MCF 10A (cell line): ENCODE data around the gene NFIB. TPM values are rescaled to one million over a fixed set of nuclear protein-coding genes. Genes with fewer than 3 reads are reported as not detected.

Source experiments
- BruUV-seq: library from RNA; stranded (reverse); fragments of 400-500 nt; replicated peaks from 2 replicates; lab custom pipeline; 2021; lab: Mats Ljungman, UMichigan
- CTCF ChIA-PET: fragments of 300-600 bp; sonication (Branson Sonifier 250); formaldehyde crosslinking; extraction: SDS; loops from one replicate; lab custom pipeline; 2021; ENCODE audit warnings: antibody characterized with exemption, inconsistent platforms; lab: Yijun Ruan, JAX
- POLR2A ChIA-PET: fragments of 300-600, 350-650 bp; sonication (Branson Sonifier 250); formaldehyde crosslinking; extraction: SDS; loops from one replicate; lab custom pipeline; 2020; ENCODE audit warnings: antibody characterized with exemption, inconsistent platforms; lab: Yijun Ruan, JAX
- DNase-seq: peaks from one replicate; pipeline ENCODE4 v3.0.0-alpha.2; 2018; ENCODE audit not compliant: unreplicated experiment
- H3K27ac Mint-ChIP-seq: one replicate; pipeline ENCODE4 v1.8.0; 2022; ENCODE audit warnings: mild to moderate bottlenecking, low read depth, mixed read lengths; ENCODE audit not compliant: unreplicated experiment
- H3K27me3 Mint-ChIP-seq: one replicate; pipeline ENCODE4 v1.8.0; 2022; ENCODE audit warnings: mixed read lengths; ENCODE audit not compliant: insufficient read depth, unreplicated experiment
- H3K36me3 Mint-ChIP-seq: one replicate; pipeline ENCODE4 v1.8.0; 2022; ENCODE audit warnings: mild to moderate bottlenecking, moderate library complexity, mixed read lengths; ENCODE audit not compliant: insufficient read depth, unreplicated experiment
- H3K4me1 Mint-ChIP-seq: one replicate; pipeline ENCODE4 v1.8.0; 2022; ENCODE audit warnings: mixed read lengths; ENCODE audit not compliant: insufficient read depth, unreplicated experiment
- H3K4me3 Mint-ChIP-seq: one replicate; pipeline ENCODE4 v1.8.0; 2022; ENCODE audit warnings: mild to moderate bottlenecking, moderate library complexity, mixed read lengths; ENCODE audit not compliant: unreplicated experiment
- H3K9me3 Mint-ChIP-seq: one replicate; pipeline ENCODE4 v1.8.0; 2022; ENCODE audit warnings: mixed read lengths; ENCODE audit not compliant: unreplicated experiment
- CTCF ChIP-seq: fragments of 200-600 bp; IDR thresholded peaks from one replicate; pipeline ENCODE4 v1.8.0; 2022; ENCODE audit warnings: antibody characterized with exemption, mild to moderate bottlenecking; ENCODE audit not compliant: unreplicated experiment
- intact Hi-C: fragments of 100-400 bp; cut with micrococcal nuclease; formaldehyde crosslinking; loops from 2 replicates; pipeline ENCODE4 v1.14.1; 2022
- total RNA-seq: library from RNA; stranded (reverse); gene quantifications from 2 replicates; pipeline ENCODE4 v1.2.3, GENCODE V29; 2022

NFIB gene
- total RNA-seq, 1 experiment from 2014 or later = 70.8 TPM

- CTCF ChIA-PET = interaction anchor here (0.6 to 0.7 kb wide), 2 partner anchors 260 to 667 kb away, joined by 3 read pairs; no protein-coding TSS in a partner anchor
- H3K36me3 Mint-ChIP-seq = peaks cover 80% of the 10 kb centered on the region
- BruUV-seq = no TSS peak
Observed at GRCh38 chr9:14112226-14112625, 201.7 kb downstream of the NFIB start.

GRCh38 chr9:14111696-14112095 lies 202.2 kb downstream of the NFIB start:
- H3K27me3 Mint-ChIP-seq = no peaks in the 10 kb centered on the region
- BruUV-seq = no TSS peak
- H3K4me1 Mint-ChIP-seq = peaks cover 6% of the 10 kb centered on the region
- no peak for TF ChIP-seq CTCF
- intact Hi-C loops = no loop called here
- ChIA-PET POLR2A (interaction anchor here (1.5 kb wide), 1 partner anchor 8 kb away, joined by 3 read pairs; no protein-coding TSS in a partner anchor), CTCF (interaction anchor here (0.6 kb wide), 2 partner anchors 189 to 666 kb away, joined by 3 read pairs; no protein-coding TSS in a partner anchor)
- H3K36me3 Mint-ChIP-seq = peaks cover 77% of the 10 kb centered on the region
- no peak overlapping the region for H3K4me3 Mint-ChIP-seq
- no peak overlapping the region for H3K27ac Mint-ChIP-seq
- H3K9me3 Mint-ChIP-seq = no peaks in the 10 kb centered on the region
- DNase-seq = no peak

More at GRCh38 chr9:14112226-14112625, 201.7 kb downstream of the NFIB start:
- Mint-ChIP-seq H3K4me3 (no peak overlapping the region), H3K27me3 (no peaks in the 10 kb centered on the region), H3K9me3 (no peaks in the 10 kb centered on the region), H3K27ac (no peak overlapping the region), H3K4me1 (peaks cover 6% of the 10 kb centered on the region)
- intact Hi-C loops = no loop called here
- TF ChIP-seq CTCF = no peak
- no peak for DNase-seq
- POLR2A ChIA-PET = interaction anchor here (1.5 kb wide), 1 partner anchor 8 kb away, joined by 3 read pairs; no protein-coding TSS in a partner anchor

GRCh38 chr9:14107977-14108376 lies 206.0 kb downstream of the NFIB start:
- intact Hi-C loops = no loop called here
- H3K36me3 Mint-ChIP-seq = peaks cover 55% of the 10 kb centered on the region
- TF ChIP-seq CTCF = no peak
- H3K9me3 Mint-ChIP-seq = no peaks in the 10 kb centered on the region
- ChIA-PET POLR2A (no interaction called here), CTCF (interaction anchor here (1.0 kb wide), 1 partner anchor 680 kb away, joined by 3 read pairs; no protein-coding TSS in a partner anchor)
- BruUV-seq = no TSS peak
- peaks cover 6% of the 10 kb centered on the region for H3K4me1 Mint-ChIP-seq
- no peak overlapping the region for H3K4me3 Mint-ChIP-seq
- no peaks in the 10 kb centered on the region for H3K27me3 Mint-ChIP-seq
- no peak overlapping the region for H3K27ac Mint-ChIP-seq
- DNase-seq = no peak

GRCh38 chr9:14107495-14107894 lies 206.4 kb downstream of the NFIB start:
- ChIA-PET POLR2A (interaction anchor here (0.6 kb wide), 1 partner anchor 25 kb away, joined by 4 read pairs; no protein-coding TSS in a partner anchor), CTCF (interaction anchor here (1.0 kb wide), 1 partner anchor 680 kb away, joined by 3 read pairs; no protein-coding TSS in a partner anchor)
- no peak for DNase-seq
- no peaks in the 10 kb centered on the region for H3K9me3 Mint-ChIP-seq
- H3K27ac Mint-ChIP-seq = no peak overlapping the region
- H3K4me3 Mint-ChIP-seq = no peak overlapping the region
- H3K27me3 Mint-ChIP-seq = no peaks in the 10 kb centered on the region
- BruUV-seq = no TSS peak
- peaks cover 6% of the 10 kb centered on the region for H3K4me1 Mint-ChIP-seq
- H3K36me3 Mint-ChIP-seq = peaks cover 51% of the 10 kb centered on the region
- no peak for TF ChIP-seq CTCF
- intact Hi-C loops = no loop called here
